Ishikawa (cell line): ENCODE measurements around the gene GBF1.

Experiments used
- CEBPB ChIP-seq: IDR thresholded peaks from 2 replicates; pipeline ENCODE4 v1.6.1; 2012
- CREB1 ChIP-seq: IDR thresholded peaks from 2 replicates; pipeline ENCODE4 v1.6.1; 2012; ENCODE audit warnings: low read depth
- EGR1 ChIP-seq: IDR thresholded peaks from 2 replicates; pipeline ENCODE4 v1.6.1; 2012
- EP300 ChIP-seq: IDR thresholded peaks from 2 replicates; pipeline ENCODE4 v1.6.1; 2012; ENCODE audit warnings: borderline replicate concordance
- MAX ChIP-seq: IDR thresholded peaks from 2 replicates; pipeline ENCODE4 v1.6.1; 2012
- NFIC ChIP-seq: IDR thresholded peaks from 2 replicates; pipeline ENCODE4 v1.6.1; 2012
- REST ChIP-seq: IDR thresholded peaks from 2 replicates; pipeline ENCODE4 v1.6.1; 2012; ENCODE audit warnings: low read depth, mild to moderate bottlenecking
- YY1 ChIP-seq: IDR thresholded peaks from 2 replicates; pipeline ENCODE4 v1.6.1; 2012; ENCODE audit warnings: low read depth

DNA sequence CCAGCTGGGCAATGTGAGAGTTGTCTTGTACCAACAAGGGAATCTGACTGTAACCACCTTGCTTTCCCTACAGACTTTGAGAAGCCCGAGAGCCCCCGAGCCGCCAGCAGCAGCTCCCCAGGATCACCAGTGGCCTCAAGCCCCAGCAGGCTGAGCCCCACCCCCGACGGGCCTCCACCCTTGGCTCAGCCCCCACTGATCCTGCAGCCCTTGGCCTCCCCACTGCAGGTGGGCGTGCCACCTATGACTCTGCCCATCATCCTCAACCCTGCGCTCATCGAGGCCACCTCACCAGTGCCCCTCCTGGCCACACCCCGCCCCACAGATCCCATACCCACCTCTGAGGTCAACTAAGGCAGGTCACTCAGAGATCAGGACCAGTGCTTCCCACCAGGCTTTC is 136.7 kb downstream of the GBF1 start:
- no peak for TF ChIP-seq EP300
- TF ChIP-seq MAX, result no peak
- TF ChIP-seq CEBPB, result no peak
- no peak for TF ChIP-seq CREB1
- TF ChIP-seq EGR1, result no peak
- no peak for TF ChIP-seq YY1
- TF ChIP-seq NFIC, result no peak
- no peak for TF ChIP-seq REST
